Left ventricle myocardium inferior (tissue), 1 donor: ENCODE results near the gene NEDD4L. TPM values are rescaled to one million over a fixed set of nuclear protein-coding genes. Genes with fewer than 3 reads are reported as not detected.

Source experiments
- DNase-seq: peaks from one replicate; pipeline ENCODE4 v3.0.0-alpha.2; 2020
- H3K27ac ChIP-seq: fragments of 200-600 bp; replicated peaks from 2 replicates; pipeline ENCODE4 v1.8.0; 2021
- H3K27me3 ChIP-seq: fragments of 200-600 bp; 2 replicates; pipeline ENCODE4 v1.8.0; 2021; ENCODE audit warnings: low read depth
- H3K36me3 ChIP-seq: fragments of 200-600 bp; 2 replicates; pipeline ENCODE4 v1.8.0; 2021
- H3K4me1 ChIP-seq: fragments of 200-600 bp; 2 replicates; pipeline ENCODE4 v1.8.0; 2021
- H3K4me3 ChIP-seq: fragments of 200-600 bp; 2 replicates; pipeline ENCODE4 v1.8.0; 2021; ENCODE audit warnings: mild to moderate bottlenecking, moderate library complexity
- H3K9me3 ChIP-seq: fragments of 200-600 bp; replicated peaks from 2 replicates; pipeline ENCODE4 v1.8.0; 2021
- CTCF ChIP-seq: fragments of 200-600 bp; IDR thresholded peaks from 2 replicates; pipeline ENCODE4 v1.8.0; 2021; ENCODE audit warnings: antibody characterized with exemption, mild to moderate bottlenecking, borderline replicate concordance
- intact Hi-C: fragments of 100-400 bp; cut with micrococcal nuclease; formaldehyde crosslinking; loops from one replicate; pipeline ENCODE4 v1.11.0; 2022
- total RNA-seq: library from RNA; stranded (reverse); fragmentation: NEBNext Ultra II Directional; extraction: Animal tissue kit (Norgen Biotek cat#: 25700); gene quantifications from one replicate; pipeline ENCODE4 v1.2.1, GENCODE V29; 2021
- donor health status: DM: no; HTN: yes; CAD: no; lungs with severe emphysema.

NEDD4L gene
- total RNA-seq, 1 donor from 2014 or later = 45.8 TPM

GRCh38 chr18:58370038-58370580 is 326.1 kb downstream of the NEDD4L start:
- intact Hi-C loops = no loop called here
- no peak for TF ChIP-seq CTCF
- Histone ChIP-seq H3K4me3 (no peak overlapping the region), H3K36me3 (peaks cover 98% of the 10 kb centered on the region), H3K4me1 (no peaks in the 10 kb centered on the region), H3K27ac (no peak overlapping the region), H3K27me3 (no peaks in the 10 kb centered on the region), H3K9me3 (no peaks in the 10 kb centered on the region)
- DNase-seq = no peak

GRCh38 chr18:58370612-58371011 is 326.6 kb downstream of the NEDD4L start:
- H3K36me3 ChIP-seq = peaks cover 98% of the 10 kb centered on the region
- no peaks in the 10 kb centered on the region for H3K27me3 ChIP-seq
- H3K27ac ChIP-seq = no peak overlapping the region
- H3K4me3 ChIP-seq = no peak overlapping the region
- no peak for DNase-seq
- no peaks in the 10 kb centered on the region for H3K4me1 ChIP-seq
- TF ChIP-seq CTCF = no peak
- intact Hi-C loops = no loop called here
- no peaks in the 10 kb centered on the region for H3K9me3 ChIP-seq

- peaks cover 5% of the 10 kb centered on the region for H3K4me1 ChIP-seq
These were observed 329.5 kb downstream of the NEDD4L start for GRCh38 chr18:58373481-58373880.

GRCh38 chr18:58375051-58375450 is 331.0 kb downstream of the NEDD4L start:
- Histone ChIP-seq H3K36me3 (peaks cover 79% of the 10 kb centered on the region), H3K9me3 (no peaks in the 10 kb centered on the region), H3K27me3 (no peaks in the 10 kb centered on the region), H3K4me1 (peaks cover 14% of the 10 kb centered on the region), H3K27ac (no peak overlapping the region), H3K4me3 (no peak overlapping the region)
- no peak for DNase-seq
- no peak for TF ChIP-seq CTCF
- intact Hi-C loops = no loop called here

More at GRCh38 chr18:58373481-58373880, 329.5 kb downstream of the NEDD4L start:
- no peak for TF ChIP-seq CTCF
- Histone ChIP-seq H3K27me3 (no peaks in the 10 kb centered on the region), H3K27ac (no peak overlapping the region), H3K36me3 (peaks cover 84% of the 10 kb centered on the region), H3K9me3 (no peaks in the 10 kb centered on the region), H3K4me3 (no peak overlapping the region)
- intact Hi-C loops = no loop called here
- no peak for DNase-seq

- no peak for TF ChIP-seq CTCF
- no peak for DNase-seq
- Histone ChIP-seq H3K27me3 (no peaks in the 10 kb centered on the region), H3K4me3 (no peak overlapping the region), H3K27ac (no peak overlapping the region), H3K9me3 (no peaks in the 10 kb centered on the region), H3K4me1 (peaks cover 14% of the 10 kb centered on the region), H3K36me3 (peaks cover 66% of the 10 kb centered on the region)
- intact Hi-C loops = no loop called here
These were observed 334.7 kb downstream of the NEDD4L start for GRCh38 chr18:58378411-58379379.
